Left ventricle myocardium superior (tissue), 1 donor: ENCODE results near the gene TMEM62. TPM values are rescaled to one million over a fixed set of nuclear protein-coding genes. Genes with fewer than 3 reads are reported as not detected.
A peak's percentile ranks its signal among the peaks of the same experiment; 100 is the strongest.
"Not testable (repeated sequence)": the region's sequence is repeated elsewhere in the genome, so short reads cannot be mapped to it uniquely, and the experiment has no call there.

Experiments
- ATAC-seq: fragments of 200-7000 bp; cut with Tn5 transposase; one replicate; pipeline ENCODE4 v1.9.1; 2020; ENCODE audit warnings: mild to moderate bottlenecking, moderate library complexity
- DNase-seq: peaks from one replicate; pipeline ENCODE4 v3.0.0-alpha.2; 2020
- intact Hi-C: fragments of 100-400 bp; cut with micrococcal nuclease; formaldehyde crosslinking; loops from one replicate; pipeline ENCODE4 v1.11.0; 2022
- total RNA-seq: library from RNA; stranded (reverse); fragmentation: NEBNext Ultra II Directional; extraction: Animal tissue kit (Norgen Biotek cat#: 25700); gene quantifications from one replicate; pipeline ENCODE4 v1.2.1, GENCODE V29; 2021
- donor health status: DM: no; HTN: yes; CAD: no; lungs with severe emphysema.

TMEM62 gene
- total RNA-seq, 1 donor from 2014 or later, result 11.6 TPM

- ATAC-seq, result no peak
- no peak for DNase-seq
- intact Hi-C loops, result no loop called here
Observed at GRCh38 chr15:43219929-43220928, 86.8 kb downstream of the TMEM62 start.

GRCh38 chr15:43220991-43221403 lies 87.6 kb downstream of the TMEM62 start, which contains the start of gene EPB42:
EPB42 (minus strand) TSS chr15:43221018; CDS start chr15:43220825, 193 bp downstream.
- intact Hi-C loops, result no loop called here
- ATAC-seq, result peak; percentile 58
- DNase-seq, result no peak

DNA sequence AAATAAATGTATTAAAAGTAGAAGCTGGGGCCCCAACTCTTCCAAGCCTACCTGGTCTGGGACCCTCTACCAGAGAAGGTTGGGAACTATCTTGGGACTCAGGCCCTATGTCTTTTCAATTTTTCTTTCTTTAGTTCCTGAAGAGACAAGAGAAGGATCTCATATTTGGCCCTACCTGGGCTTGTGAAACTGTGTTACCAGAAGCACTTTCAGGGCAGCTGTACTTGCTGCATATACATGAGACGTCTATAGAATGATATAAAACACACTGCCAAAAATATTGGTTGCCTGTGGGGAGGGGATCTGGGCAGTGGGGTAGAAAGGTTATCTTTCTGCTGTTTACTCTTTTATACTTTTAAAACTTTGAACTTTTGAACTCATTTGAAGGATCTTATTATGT lies 88.0 kb downstream of the TMEM62 start:
- DNase-seq (no peak), ATAC-seq (no peak)
- intact Hi-C loops, result no loop called here

DNA sequence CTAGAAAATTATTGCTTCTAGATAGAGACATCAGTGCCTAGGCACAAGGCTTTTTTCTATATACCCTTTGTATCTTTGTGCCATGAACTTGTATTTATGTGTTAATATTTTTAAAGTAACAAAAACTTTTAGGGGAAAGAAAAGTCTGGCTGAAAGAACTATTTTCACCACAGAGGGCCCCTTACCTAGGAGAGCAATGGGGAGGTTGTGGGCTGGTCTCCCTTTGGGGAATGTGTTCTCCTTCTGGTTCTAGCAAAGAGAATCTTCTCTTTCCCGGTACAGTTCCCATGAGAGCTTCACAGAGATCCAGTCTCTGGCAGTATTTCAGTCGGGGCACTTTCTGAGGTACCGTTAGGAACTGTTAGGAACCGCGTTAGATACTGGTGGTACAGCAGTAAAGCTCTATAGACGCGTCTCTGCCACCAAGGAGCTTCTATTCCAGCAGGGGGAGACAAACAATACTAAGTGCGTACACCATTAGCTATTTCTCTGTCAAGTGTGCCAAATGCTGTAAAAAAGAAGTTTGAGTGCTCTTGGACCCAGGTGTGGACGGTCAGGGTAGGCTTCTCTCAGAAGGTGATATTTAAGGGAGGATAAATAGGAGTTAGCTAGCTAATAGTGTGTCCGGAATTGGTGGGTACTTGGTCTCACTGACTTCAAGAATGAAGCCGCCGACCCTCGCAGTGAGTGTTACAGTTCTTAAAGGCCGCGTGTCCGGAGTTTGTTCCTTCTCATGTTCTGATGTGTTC lies 92.0 kb downstream of the TMEM62 start:
- intact Hi-C loops, result loop anchor here (2.0 kb wide), 1 partner anchor 59 kb away; no protein-coding TSS in a partner anchor
- DNase-seq (no peak), ATAC-seq (peak; percentile 84)

DNA sequence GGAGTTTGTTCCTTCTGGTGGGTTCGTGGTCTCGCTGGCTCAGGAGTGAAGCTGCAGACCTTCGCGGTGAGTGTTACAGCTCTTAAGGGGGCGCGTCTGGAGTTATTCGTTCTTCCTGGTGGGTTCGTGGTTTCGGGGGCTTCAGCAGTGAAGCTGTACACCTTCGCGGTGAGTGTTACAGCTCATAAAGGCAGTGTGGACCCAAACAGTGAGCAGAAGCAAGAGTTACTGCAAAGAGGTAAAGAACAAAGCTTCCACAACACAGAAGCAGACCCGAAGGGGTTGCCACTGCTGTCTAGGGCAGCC lies 92.5 kb downstream of the TMEM62 start:
- intact Hi-C loops, result loop anchor here (2.0 kb wide), 1 partner anchor 59 kb away; no protein-coding TSS in a partner anchor
- ATAC-seq, DNase-seq: not testable (repeated sequence)

- intact Hi-C loops, result no loop called here
- no peak for ATAC-seq
Observed at GRCh38 chr15:43226436-43227305, 93.3 kb downstream of the TMEM62 start.

GRCh38 chr15:43229977-43230376 lies 96.6 kb downstream of the TMEM62 start:
- intact Hi-C loops, result no loop called here
- ATAC-seq (peak; percentile 85), DNase-seq (no peak)

More at GRCh38 chr15:43226436-43227305, 93.3 kb downstream of the TMEM62 start:
- DNase-seq, result no peak

GRCh38 chr15:43230640-43231115 lies 97.3 kb downstream of the TMEM62 start:
- ATAC-seq (no peak), DNase-seq (no peak)
- intact Hi-C loops, result no loop called here

GRCh38 chr15:43232289-43232874 lies 99.0 kb downstream of the TMEM62 start:
- DNase-seq (no peak), ATAC-seq (no peak)
- intact Hi-C loops, result no loop called here

Other genes with a start within 250 kb of the TMEM62 start
- gene TTBK2, start 212.8 kb upstream of the TMEM62 start, total RNA-seq, result 20.9 TPM
- gene UBR1, start 27.5 kb upstream of the TMEM62 start, total RNA-seq, result 21.3 TPM
- gene CCNDBP1, start 51.8 kb downstream of the TMEM62 start, total RNA-seq, result 56.6 TPM
- gene EPB42, start 87.4 kb downstream of the TMEM62 start, total RNA-seq, result 0.15 TPM
- not detected for gene TGM5, start 133.3 kb downstream of the TMEM62 start, total RNA-seq
- not detected for gene TGM7, start 168.7 kb downstream of the TMEM62 start, total RNA-seq
- gene LCMT2, start 197.0 kb downstream of the TMEM62 start, total RNA-seq, result 4.4 TPM
- gene ZSCAN29, start 237.5 kb downstream of the TMEM62 start, total RNA-seq, result 11.6 TPM
- gene TUBGCP4, start 237.5 kb downstream of the TMEM62 start, total RNA-seq, result 13.0 TPM